Lower leg skin (tissue), 4 donors: ENCODE measurements around the gene PPIP5K1. TPM values are rescaled to one million over a fixed set of nuclear protein-coding genes. Genes with fewer than 3 reads are reported as not detected.

ENCODE experiments used
- DNase-seq, 2 donors: peaks; one replicate each; pipeline ENCODE4 v3.0.0-alpha.2; 2019; ENCODE audit warnings: low spot score in 2 of 2
- H3K4me3 ChIP-seq: fragments of 200-600 bp; sonication (generic); 2 replicates; pipeline ENCODE4 v1.5.1; 2017; ENCODE audit warnings: mild to moderate bottlenecking, low read depth; ENCODE audit not compliant: poor library complexity, severe bottlenecking
- POLR2A ChIP-seq, 2 donors: fragments of 450-650 bp; IDR thresholded peaks; one replicate each; pipeline ENCODE4 v1.6.1; 2016 to 2017; ENCODE audit warnings: antibody characterized with exemption in 2 of 2, mild to moderate bottlenecking in 1 of 2, moderate library complexity in 1 of 2
- WGBS, 2 donors: methylation state at CpG; one replicate each; pipeline ENCODE4 v1.1.5; 2018; 5-methylcytosine and 5-hydroxymethylcytosine counted together
- intact Hi-C: fragments of 100-400 bp; cut with DNase I; formaldehyde crosslinking; loops from one replicate; pipeline ENCODE4 v1.15.0; 2023; ENCODE audit warnings: low total_unique reads
- total RNA-seq, 4 donors: library from RNA; depleted of rRNA; stranded (reverse); fragments of >200 nt; gene quantifications; one replicate each; pipeline ENCODE4 v1.1.0, GENCODE V29; 2016
- TF ChIP-seq, protein P1 (sequence below), 3 donors: fragments of 450-650 bp; IDR thresholded peaks; one replicate each; pipeline ENCODE4 v1.5.1; 2016; ENCODE audit warnings: antibody characterized with exemption in 3 of 3, mild to moderate bottlenecking in 3 of 3, moderate library complexity in 2 of 3

PPIP5K1 gene
- total RNA-seq, 4 donors from 2014 or later, result 15.8 to 115 (median 20.3) TPM

DNA sequence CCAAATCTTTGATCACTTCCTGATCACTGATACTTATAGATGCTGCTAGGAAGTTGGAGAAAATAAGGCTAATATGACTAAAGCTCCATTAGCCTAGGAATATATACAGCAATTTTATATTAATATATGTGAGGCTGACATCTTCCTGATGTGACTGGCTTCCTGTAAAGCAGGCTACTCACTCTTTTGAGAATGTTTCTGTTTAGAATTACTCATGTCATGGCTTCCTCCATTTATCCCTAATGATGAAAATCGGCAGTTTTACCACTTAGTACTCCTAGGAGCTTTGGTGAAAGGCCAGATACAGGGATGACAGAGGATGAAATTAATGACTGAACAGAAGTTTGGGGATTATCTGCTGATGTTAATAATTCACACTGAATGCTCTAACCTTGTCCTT lies 76.5 kb downstream of the PPIP5K1 start:
- intact Hi-C loops, result no loop called here
- WGBS, 2 donors, result 58 to 60% methylated on average over 1 of the region's 1 CpG
- no peak overlapping the region for H3K4me3 ChIP-seq
- no peak for DNase-seq
- TF ChIP-seq POLR2A (IDR thresholded peaks at IDR 0.05), result no peak
- TF ChIP-seq, protein P1, sequence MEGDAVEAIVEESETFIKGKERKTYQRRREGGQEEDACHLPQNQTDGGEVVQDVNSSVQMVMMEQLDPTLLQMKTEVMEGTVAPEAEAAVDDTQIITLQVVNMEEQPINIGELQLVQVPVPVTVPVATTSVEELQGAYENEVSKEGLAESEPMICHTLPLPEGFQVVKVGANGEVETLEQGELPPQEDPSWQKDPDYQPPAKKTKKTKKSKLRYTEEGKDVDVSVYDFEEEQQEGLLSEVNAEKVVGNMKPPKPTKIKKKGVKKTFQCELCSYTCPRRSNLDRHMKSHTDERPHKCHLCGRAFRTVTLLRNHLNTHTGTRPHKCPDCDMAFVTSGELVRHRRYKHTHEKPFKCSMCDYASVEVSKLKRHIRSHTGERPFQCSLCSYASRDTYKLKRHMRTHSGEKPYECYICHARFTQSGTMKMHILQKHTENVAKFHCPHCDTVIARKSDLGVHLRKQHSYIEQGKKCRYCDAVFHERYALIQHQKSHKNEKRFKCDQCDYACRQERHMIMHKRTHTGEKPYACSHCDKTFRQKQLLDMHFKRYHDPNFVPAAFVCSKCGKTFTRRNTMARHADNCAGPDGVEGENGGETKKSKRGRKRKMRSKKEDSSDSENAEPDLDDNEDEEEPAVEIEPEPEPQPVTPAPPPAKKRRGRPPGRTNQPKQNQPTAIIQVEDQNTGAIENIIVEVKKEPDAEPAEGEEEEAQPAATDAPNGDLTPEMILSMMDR (IDR thresholded peaks at IDR 0.05), result no peak

DNA sequence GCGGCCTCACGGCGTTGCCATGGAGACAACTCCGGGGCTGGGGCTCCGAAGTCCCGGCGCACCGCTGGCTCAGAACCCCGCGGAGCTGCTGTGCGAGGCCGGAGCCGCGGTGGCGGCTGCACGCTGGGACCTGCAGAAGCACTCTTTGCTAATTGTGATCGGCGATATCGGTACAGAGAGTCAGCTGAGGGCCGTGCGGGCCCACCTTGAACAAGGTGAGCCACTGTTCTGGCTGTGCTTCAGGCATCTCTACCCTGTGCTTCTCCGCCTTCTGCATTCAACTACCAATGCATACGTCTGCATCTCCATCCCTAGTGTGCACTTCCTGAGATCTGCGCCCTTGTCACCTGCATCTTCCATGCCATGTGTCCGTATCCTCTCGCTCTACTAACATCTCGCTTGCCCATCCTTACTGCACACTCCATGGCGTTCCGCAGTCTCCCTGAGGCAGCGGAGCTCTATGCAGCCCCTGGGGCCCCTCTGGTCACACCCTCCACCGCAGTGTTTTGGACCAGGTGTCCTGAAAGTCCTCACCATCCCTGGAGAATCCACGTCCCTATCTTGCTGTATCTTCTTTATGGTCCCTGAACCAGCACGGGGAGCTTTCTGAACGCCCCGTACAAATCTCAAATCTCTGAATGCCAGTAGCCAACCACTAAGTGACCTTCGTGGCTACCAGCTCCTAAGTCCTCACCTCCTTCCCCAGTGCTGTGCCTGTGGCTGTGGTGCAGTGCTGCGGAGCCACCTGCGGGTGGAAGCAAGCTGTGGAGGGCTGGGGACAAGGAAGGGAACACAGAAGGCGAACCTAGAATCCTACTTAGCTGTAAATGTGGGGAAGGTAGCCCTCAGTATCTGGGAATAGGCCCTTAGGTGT lies 78.8 kb downstream of the PPIP5K1 start:
- 15 to 21% methylated on average over 21 to 28 of the region's 39 CpGs for WGBS, 2 donors
- TF ChIP-seq, protein P1 (IDR thresholded peaks at IDR 0.05), result no peak
- no peak for TF ChIP-seq POLR2A (IDR thresholded peaks at IDR 0.05)
- peak in 1 of 2 donors; percentile 81 for DNase-seq
- intact Hi-C loops, result no loop called here
- peak overlapping the region; percentile 42 for H3K4me3 ChIP-seq

DNA sequence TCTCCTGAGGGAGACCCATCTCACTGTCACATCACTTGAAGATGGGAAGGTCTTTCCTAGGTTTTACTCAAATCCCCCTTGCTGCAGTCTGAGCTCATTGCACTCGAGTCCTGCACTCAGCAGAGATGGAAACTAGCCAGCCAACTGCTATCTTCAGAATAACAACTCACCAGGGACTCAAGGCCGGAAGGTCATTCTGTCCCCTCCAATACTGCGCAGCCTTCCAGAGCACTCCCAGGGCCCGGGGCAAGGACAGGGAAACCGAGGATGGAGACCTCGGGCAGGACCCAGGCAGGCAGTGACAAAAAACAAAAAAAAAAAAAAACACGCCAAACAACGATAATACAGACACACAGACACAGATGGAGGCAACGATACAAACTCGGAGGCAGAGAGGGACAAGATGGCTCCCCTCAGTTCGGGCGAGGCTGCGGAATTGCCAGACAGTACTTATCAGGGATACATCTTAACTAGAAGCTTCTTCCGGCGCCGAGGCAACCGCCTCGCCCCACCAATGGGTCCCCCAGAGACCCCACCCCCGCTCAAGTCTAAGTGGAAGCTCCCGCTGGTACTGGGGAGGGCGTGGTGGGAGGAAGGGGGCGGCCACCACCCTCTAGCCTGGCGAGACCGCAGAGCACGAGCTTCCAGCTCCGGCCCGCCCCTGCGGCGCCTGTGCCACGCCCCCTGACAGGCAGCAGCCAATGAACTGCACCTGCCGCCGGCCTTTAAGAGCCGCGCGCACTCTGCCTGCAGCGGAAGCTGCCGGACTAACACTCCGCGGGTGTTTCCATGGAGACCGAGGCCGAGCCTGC lies 79.6 kb downstream of the PPIP5K1 start:
- TF ChIP-seq, protein P1 (IDR thresholded peaks at IDR 0.05), result no peak
- TF ChIP-seq POLR2A (IDR thresholded peaks at IDR 0.05), result no peak
- intact Hi-C loops, result no loop called here
- DNase-seq, result peak; percentile 96 to 99
- H3K4me3 ChIP-seq, result peak overlapping the region; percentile 42
- WGBS, 2 donors, result 1% methylated on average over 18 to 24 of the region's 41 CpGs

DNA sequence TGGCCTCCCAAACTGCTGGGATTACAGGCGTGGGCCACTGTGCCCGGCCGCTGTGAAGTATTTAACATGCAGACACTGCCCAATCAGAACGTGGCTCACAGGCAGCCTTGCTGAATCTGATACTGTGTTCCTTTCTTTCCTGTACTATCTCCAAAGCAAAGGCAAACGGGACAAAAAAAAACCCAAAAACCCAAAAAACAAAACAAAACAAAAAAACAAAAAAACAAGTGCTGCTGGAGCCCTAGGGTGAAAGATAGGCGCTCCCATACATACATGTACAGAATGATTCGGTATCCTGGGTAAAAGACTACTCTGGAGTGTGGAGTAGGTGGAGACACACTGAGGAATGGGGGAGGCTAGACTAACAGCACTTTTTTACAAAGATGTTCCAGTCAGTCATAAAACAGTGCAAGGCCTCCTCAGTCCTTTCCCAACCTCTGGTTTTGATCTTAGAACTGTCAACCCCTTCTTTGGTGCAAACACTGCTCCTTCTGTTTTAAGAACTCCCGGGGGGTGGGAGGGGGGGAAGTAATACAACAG lies 80.3 kb downstream of the PPIP5K1 start:
- no peak overlapping the region for H3K4me3 ChIP-seq

DNA sequence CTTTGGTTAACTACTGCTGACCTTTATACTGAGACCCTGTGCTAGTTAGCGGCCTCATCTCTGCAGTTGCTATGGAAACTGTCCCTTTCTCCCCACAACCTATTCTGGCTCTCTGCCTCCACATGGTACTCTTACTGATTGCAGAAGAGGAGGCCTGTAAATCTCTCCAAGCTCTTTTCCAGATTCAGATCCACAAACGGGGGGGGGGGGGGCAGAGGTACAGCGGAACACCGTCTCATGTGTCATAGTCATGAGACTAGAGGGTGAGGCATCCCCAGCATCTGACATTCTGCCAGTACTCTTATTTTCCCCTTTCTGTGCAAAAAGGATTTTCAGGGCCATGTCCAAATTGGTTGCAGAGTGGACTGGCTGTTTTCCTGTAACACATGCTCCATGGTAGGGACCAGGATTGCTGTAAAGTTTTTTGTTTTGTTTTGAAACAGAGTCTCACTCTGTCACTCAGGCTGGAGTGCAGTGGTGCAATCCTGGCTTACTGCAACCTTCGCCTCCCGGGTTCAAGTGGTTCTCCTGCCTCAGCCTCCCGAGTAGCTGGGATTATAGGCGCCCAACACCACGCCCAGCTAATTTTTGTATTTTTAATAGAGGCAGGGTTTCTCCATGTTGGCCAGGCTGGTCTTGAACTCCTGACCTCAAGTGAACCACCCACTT lies 80.9 kb downstream of the PPIP5K1 start:
- 54 to 55% methylated on average over 9 of the region's 9 CpGs for WGBS, 2 donors
- intact Hi-C loops, result no loop called here
- DNase-seq, result peak; percentile 70 to 86
- TF ChIP-seq, protein P1 (IDR thresholded peaks at IDR 0.05), result no peak
- no peak for TF ChIP-seq POLR2A (IDR thresholded peaks at IDR 0.05)
- no peak overlapping the region for H3K4me3 ChIP-seq

More for the DNA sequence above, 80.3 kb downstream of the PPIP5K1 start:
- TF ChIP-seq POLR2A (IDR thresholded peaks at IDR 0.05), result no peak
- TF ChIP-seq, protein P1 (IDR thresholded peaks at IDR 0.05), result no peak
- DNase-seq, result no peak
- intact Hi-C loops, result no loop called here
- WGBS, 2 donors, result 42 to 50% methylated on average over 8 of the region's 8 CpGs
